ENCODE data around the gene C2orf69. TPM values are rescaled to one million over a fixed set of nuclear protein-coding genes. Genes with fewer than 3 reads are reported as not detected.

The C2orf69 gene
- total RNA-seq, 1 experiment from 2014 or later = 22.0 TPM

DNA sequence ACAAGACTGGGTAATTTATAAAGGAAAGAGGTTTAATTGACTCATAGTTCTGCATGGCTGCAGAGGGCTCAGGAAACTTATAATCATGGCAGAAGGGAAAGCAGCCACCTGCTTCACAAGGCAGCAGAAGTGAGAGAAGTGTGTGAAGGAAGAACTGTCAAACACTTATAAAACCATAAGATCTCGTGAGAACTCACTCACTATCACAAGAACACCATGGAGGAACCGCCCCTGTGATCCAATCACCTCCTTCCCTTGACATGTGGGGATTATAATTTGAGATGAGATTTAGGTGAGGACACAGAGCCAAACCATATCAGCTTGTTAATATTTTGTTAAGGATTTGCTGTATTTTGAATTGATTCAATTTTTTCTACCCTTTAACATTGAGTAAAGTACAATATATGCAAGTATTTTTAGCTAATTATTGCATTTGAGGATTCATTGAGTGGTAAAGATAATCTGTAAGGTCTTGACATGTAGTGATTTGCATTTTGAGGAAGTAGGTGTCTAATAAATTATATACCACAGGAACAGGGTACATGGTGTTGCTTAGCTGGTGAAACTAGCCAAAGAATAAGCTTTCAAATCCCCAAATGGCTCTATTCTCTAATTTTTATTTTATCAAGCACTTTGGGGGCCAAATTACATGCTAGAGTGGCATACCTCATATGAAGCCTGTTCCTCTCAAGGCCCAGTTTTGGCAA lies 3.9 kb upstream of the C2orf69 start:
- no peak overlapping the region for H3T11ph ChIP-seq (ENCODE audit: low read length)
- no peak overlapping the region for H3K27ac Mint-ChIP-seq
- no peak overlapping the region for H3K9ac ChIP-seq (ENCODE audit: extremely low read depth, insufficient read length, low read length)
- H3K79me2 ChIP-seq (ENCODE audit: insufficient read depth, low read length) = peaks cover 6% of the 10 kb centered on the region; the same call in 1 of the 2 replicates
- DNase-seq = no peak
- H3K4me1 ChIP-seq (ENCODE audit: insufficient read depth, low read length) = no peaks in the 10 kb centered on the region; the same call in 1 of the 2 replicates
- H3K9me3 ChIP-seq (ENCODE audit: control insufficient read depth, low read depth, low read length) = no peaks in the 10 kb centered on the region
- H3K36me3 Mint-ChIP-seq (ENCODE audit: insufficient read depth in 1 of 3, low read depth in 3 of 3) = peaks cover 0 to 4% (median 0%) of the 10 kb centered on the region in 3 experiments; a peak in 2 of 7 replicates
- TF ChIP-seq, protein P1, sequence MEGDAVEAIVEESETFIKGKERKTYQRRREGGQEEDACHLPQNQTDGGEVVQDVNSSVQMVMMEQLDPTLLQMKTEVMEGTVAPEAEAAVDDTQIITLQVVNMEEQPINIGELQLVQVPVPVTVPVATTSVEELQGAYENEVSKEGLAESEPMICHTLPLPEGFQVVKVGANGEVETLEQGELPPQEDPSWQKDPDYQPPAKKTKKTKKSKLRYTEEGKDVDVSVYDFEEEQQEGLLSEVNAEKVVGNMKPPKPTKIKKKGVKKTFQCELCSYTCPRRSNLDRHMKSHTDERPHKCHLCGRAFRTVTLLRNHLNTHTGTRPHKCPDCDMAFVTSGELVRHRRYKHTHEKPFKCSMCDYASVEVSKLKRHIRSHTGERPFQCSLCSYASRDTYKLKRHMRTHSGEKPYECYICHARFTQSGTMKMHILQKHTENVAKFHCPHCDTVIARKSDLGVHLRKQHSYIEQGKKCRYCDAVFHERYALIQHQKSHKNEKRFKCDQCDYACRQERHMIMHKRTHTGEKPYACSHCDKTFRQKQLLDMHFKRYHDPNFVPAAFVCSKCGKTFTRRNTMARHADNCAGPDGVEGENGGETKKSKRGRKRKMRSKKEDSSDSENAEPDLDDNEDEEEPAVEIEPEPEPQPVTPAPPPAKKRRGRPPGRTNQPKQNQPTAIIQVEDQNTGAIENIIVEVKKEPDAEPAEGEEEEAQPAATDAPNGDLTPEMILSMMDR (conservative IDR thresholded peaks at IDR 0.05) = no peak
- H3K79me1 ChIP-seq (ENCODE audit: insufficient read depth, low read depth, low read length, poor library complexity, severe bottlenecking) = no peaks in the 10 kb centered on the region
- no peak overlapping the region for H3K18ac ChIP-seq (ENCODE audit: insufficient read length, low read depth, low read length)
- H3K4me3 Mint-ChIP-seq = no peak overlapping the region
- no peaks in the 10 kb centered on the region; the same call in 1 of the 2 replicates for H3K27me3 Mint-ChIP-seq (ENCODE audit: low read depth)
- H3K27ac ChIP-seq (ENCODE audit: insufficient read length, low read depth, low read length) = no peak overlapping the region
- H4K8ac ChIP-seq (replicated peaks; ENCODE audit: insufficient read length, low read depth, low read length) = no peak overlapping the region
- no peaks in the 10 kb centered on the region for H3K27me3 ChIP-seq (ENCODE audit: insufficient read depth, low read length)
- no peak overlapping the region for H2BK5ac ChIP-seq (ENCODE audit: insufficient read length, low read length)
- H3K4me2 ChIP-seq (ENCODE audit: insufficient read depth, insufficient read length, low read length) = no peak overlapping the region
- H2AFZ ChIP-seq (ENCODE audit: low read length) = no peak overlapping the region
- H3K9me3 Mint-ChIP-seq = peaks cover 0 to 3% of the 10 kb centered on the region in 2 experiments; a peak in 2 of 5 replicates
- no CpG with 5 or more reads among the region's 2 CpGs for WGBS (ENCODE audit: extremely low coverage, insufficient read length, low lambda C conversion rate)
- no peak overlapping the region for H4K91ac ChIP-seq (ENCODE audit: insufficient read length, low read depth, low read length)
- H3K23me2 ChIP-seq (ENCODE audit: insufficient read length, low read depth, low read length, poor library complexity, severe bottlenecking) = peaks cover 10% of the 10 kb centered on the region
- H2BK15ac ChIP-seq (ENCODE audit: low read depth, low read length) = no peak overlapping the region
- H2BK20ac ChIP-seq (ENCODE audit: low read depth, low read length, poor library complexity, severe bottlenecking) = no peak overlapping the region
- H3K23ac ChIP-seq (ENCODE audit: insufficient read length, low read depth, low read length) = no peak overlapping the region
- H4K5ac ChIP-seq (ENCODE audit: insufficient read length, low read depth, low read length) = no peak overlapping the region
- H4K20me1 ChIP-seq (ENCODE audit: control insufficient read depth, insufficient read depth, insufficient read length) = no peaks in the 10 kb centered on the region
- no peak overlapping the region for H2AK5ac ChIP-seq (ENCODE audit: insufficient read length, low read length)
- H3K14ac ChIP-seq (ENCODE audit: insufficient read depth, low read length) = no peak overlapping the region
- H2BK120ac ChIP-seq (ENCODE audit: low read depth, low read length, poor library complexity, severe bottlenecking) = no peak overlapping the region
- peaks cover 10% of the 10 kb centered on the region in 2 experiments for H3K4me1 Mint-ChIP-seq
- H3K56ac ChIP-seq (ENCODE audit: insufficient read length, low read depth, low read length) = no peak overlapping the region
- H3K4ac ChIP-seq (ENCODE audit: low read depth, low read length) = no peak overlapping the region
- no peak overlapping the region for H2BK12ac ChIP-seq (ENCODE audit: insufficient read length, low read depth, low read length)

All from H9 (cell line).